ENCODE data around the gene GPANK1. TPM values are rescaled to one million over a fixed set of nuclear protein-coding genes. Genes with fewer than 3 reads are reported as not detected.

GPANK1 gene
- total RNA-seq, 1 experiment from 2014 or later, result 26.8 TPM

GRCh38 chr6:31700740-31701401 lies 36.1 kb upstream of the GPANK1 start:
- H3K9ac ChIP-seq (ENCODE audit: extremely low read depth, insufficient read length, low read length), result no peak overlapping the region
- H4K20me1 ChIP-seq (ENCODE audit: control insufficient read depth, insufficient read depth, insufficient read length), result no peaks in the 10 kb centered on the region
- no peak overlapping the region for H2BK15ac ChIP-seq (ENCODE audit: low read depth, low read length)
- Mint-ChIP-seq H3K4me3 (peak overlapping the region; percentile 6 to 66; a peak in 2 of 5 replicates), H3K4me1 (peaks cover 11% of the 10 kb centered on the region in 2 experiments), H3K9me3 (no peaks in the 10 kb centered on the region; a peak in 1 of 5 replicates), H3K27me3 (ENCODE audit: low read depth) (no peaks in the 10 kb centered on the region; the same call in 1 of the 2 replicates), H3K36me3 (ENCODE audit: insufficient read depth in 1 of 3, low read depth in 3 of 3) (peaks cover 4 to 35% (median 12%) of the 10 kb centered on the region in 3 experiments; a peak in 5 of 7 replicates), H3K27ac (peak overlapping the region in 1 of 3 experiments; percentile 24; a peak in 1 of 7 replicates)
- H2BK12ac ChIP-seq (ENCODE audit: insufficient read length, low read depth, low read length), result no peak overlapping the region
- no peak overlapping the region for H2BK5ac ChIP-seq (ENCODE audit: insufficient read length, low read length)
- no peak overlapping the region for H2AK5ac ChIP-seq (ENCODE audit: insufficient read length, low read length)
- H3K56ac ChIP-seq (ENCODE audit: insufficient read length, low read depth, low read length), result no peak overlapping the region
- no peak overlapping the region for H4K91ac ChIP-seq (ENCODE audit: insufficient read length, low read depth, low read length)
- no peak overlapping the region for H3K4me2 ChIP-seq (ENCODE audit: insufficient read depth, insufficient read length, low read length)
- H4K5ac ChIP-seq (ENCODE audit: insufficient read length, low read depth, low read length), result no peak overlapping the region
- no peaks in the 10 kb centered on the region for H3K27me3 ChIP-seq (ENCODE audit: insufficient read depth, low read length)
- TF ChIP-seq CTCF (conservative IDR thresholded peaks at IDR 0.05), result no peak
- peaks cover 4% of the 10 kb centered on the region; the same call in 1 of the 2 replicates for H3K4me1 ChIP-seq (ENCODE audit: insufficient read depth, low read length)
- H3K79me1 ChIP-seq (ENCODE audit: insufficient read depth, low read depth, low read length, poor library complexity, severe bottlenecking), result peaks cover 6% of the 10 kb centered on the region
- H3K14ac ChIP-seq (ENCODE audit: insufficient read depth, low read length), result no peak overlapping the region
- H2BK120ac ChIP-seq (ENCODE audit: low read depth, low read length, poor library complexity, severe bottlenecking), result no peak overlapping the region
- no CpG with 5 or more reads among the region's 5 CpGs for WGBS (ENCODE audit: extremely low coverage, insufficient read length, low lambda C conversion rate)
- H3K79me2 ChIP-seq (ENCODE audit: insufficient read depth, low read length), result peaks cover 2% of the 10 kb centered on the region; the same call in 1 of the 2 replicates
- H3K23ac ChIP-seq (ENCODE audit: insufficient read length, low read depth, low read length), result no peak overlapping the region
- H3K9me3 ChIP-seq (ENCODE audit: control insufficient read depth, low read depth, low read length), result no peaks in the 10 kb centered on the region
- H3K27ac ChIP-seq (ENCODE audit: insufficient read length, low read depth, low read length), result no peak overlapping the region
- no peak overlapping the region for H3K4ac ChIP-seq (ENCODE audit: low read depth, low read length)
- no peak overlapping the region for H4K8ac ChIP-seq (replicated peaks; ENCODE audit: insufficient read length, low read depth, low read length)
- no peak overlapping the region for H3K18ac ChIP-seq (ENCODE audit: insufficient read length, low read depth, low read length)
- no peak overlapping the region for H2BK20ac ChIP-seq (ENCODE audit: low read depth, low read length, poor library complexity, severe bottlenecking)
- H2AFZ ChIP-seq (ENCODE audit: low read length), result no peak overlapping the region
- no peak overlapping the region for H3T11ph ChIP-seq (ENCODE audit: low read length)
- DNase-seq, result no peak
- H3K23me2 ChIP-seq (ENCODE audit: insufficient read length, low read depth, low read length, poor library complexity, severe bottlenecking), result peaks cover 6% of the 10 kb centered on the region
